ENCODE measurements around the gene RPS3. TPM values are rescaled to one million over a fixed set of nuclear protein-coding genes. Genes with fewer than 3 reads are reported as not detected.

Gene RPS3
- total and polyA plus RNA-seq, 2 of the 13 experiments (the other 11 are each of a cell fraction or from before 2014, with no cell fraction given) = 2,143 to 3,616 TPM

- TF ChIP-seq ZNF280B (CRISPR knock-in tag; IDR thresholded peaks at IDR 0.05; ENCODE audit: borderline replicate concordance) = no peak
- no peak for TF ChIP-seq TAF15 (IDR thresholded peaks at IDR 0.05; ENCODE audit: low read depth, low read length, poor library complexity, severe bottlenecking)
- no peak for TF ChIP-seq ZNF776 (CRISPR knock-in tag; IDR thresholded peaks at IDR 0.05)
- TF ChIP-seq ZBTB7A (CRISPR knock-in tag; IDR thresholded peaks at IDR 0.05) = no peak
- no peak for TF ChIP-seq RBM22 (optimal IDR thresholded peaks at IDR 0.05; ENCODE audit: low read length)
- no peak for TF ChIP-seq ZNF17 (CRISPR knock-in tag; IDR thresholded peaks at IDR 0.05)
- TF ChIP-seq NR3C1 (CRISPR knock-in tag; IDR thresholded peaks at IDR 0.05) = no peak
- TF ChIP-seq IRF9 (CRISPR knock-in tag; IDR thresholded peaks at IDR 0.05; ENCODE audit: borderline replicate concordance) = no peak
- no peak for TF ChIP-seq CSRNP2 (CRISPR knock-in tag; conservative IDR thresholded peaks at IDR 0.05; ENCODE audit: low read depth)
- no peak for TF ChIP-seq ZBTB46 (CRISPR knock-in tag; IDR thresholded peaks at IDR 0.05; ENCODE audit: borderline replicate concordance)
- no peak for TF ChIP-seq CBFB (CRISPR knock-in tag; IDR thresholded peaks at IDR 0.05)
- no peak for TF ChIP-seq MAF1 (CRISPR knock-in tag; IDR thresholded peaks at IDR 0.05; ENCODE audit: borderline replicate concordance)
- TF ChIP-seq IRF1 (CRISPR knock-in tag; IDR thresholded peaks at IDR 0.05; ENCODE audit: low read depth) = no peak
- TF ChIP-seq ZNF20 (CRISPR knock-in tag; IDR thresholded peaks at IDR 0.05) = no peak
- TF ChIP-seq ASH2L (IDR thresholded peaks at IDR 0.05; ENCODE audit: insufficient read length, low read depth, low read length) = no peak
- TF ChIP-seq MIER3 (CRISPR knock-in tag; IDR thresholded peaks at IDR 0.05; ENCODE audit: borderline replicate concordance) = peak; percentile 80; the same call in 1 of the 2 replicates
- no peak for TF ChIP-seq ZNF354B (CRISPR knock-in tag; IDR thresholded peaks at IDR 0.05)
- no peak for TF ChIP-seq MXD3 (CRISPR knock-in tag; IDR thresholded peaks at IDR 0.05)
- TF ChIP-seq ZNF552 (CRISPR knock-in tag; IDR thresholded peaks at IDR 0.05; ENCODE audit: borderline replicate concordance) = no peak
- no peak for TF ChIP-seq PAX8 (CRISPR knock-in tag; IDR thresholded peaks at IDR 0.05; ENCODE audit: borderline replicate concordance)
These were observed 27.1 kb upstream of the RPS3 start (continued) for GRCh38 chr11:75371949-75372876.

All from HepG2 (cell line).